ENCODE measurements around the gene ADAP2.

Gene ADAP2

GRCh38 chr17:30939051-30939689 lies 17.4 kb downstream of the ADAP2 start:
- DNase-seq (ENCODE audit: insufficient read length) (peak; percentile 48), FAIRE-seq (peak; percentile 17)
- TF ChIP-seq POLR2AphosphoS5 (IDR thresholded peaks at IDR 0.05; ENCODE audit: low read depth, low read length), result no peak
- TF ChIP-seq TAF1 (IDR thresholded peaks at IDR 0.05; ENCODE audit: borderline replicate concordance, low read depth, low read length), result no peak
- TF ChIP-seq POLR2A (IDR thresholded peaks at IDR 0.05; ENCODE audit: low read depth, low read length), result no peak

GRCh38 chr17:30942308-30943079 lies 20.7 kb downstream of the ADAP2 start:
- TF ChIP-seq POLR2AphosphoS5 (IDR thresholded peaks at IDR 0.05; ENCODE audit: low read depth, low read length), result no peak
- no peak for TF ChIP-seq POLR2A (IDR thresholded peaks at IDR 0.05; ENCODE audit: low read depth, low read length)
- no peak for TF ChIP-seq TAF1 (IDR thresholded peaks at IDR 0.05; ENCODE audit: borderline replicate concordance, low read depth, low read length)
- DNase-seq (ENCODE audit: insufficient read length) (no peak), FAIRE-seq (no peak)

- no peak for DNase-seq (ENCODE audit: insufficient read length)
- TF ChIP-seq POLR2AphosphoS5 (IDR thresholded peaks at IDR 0.05; ENCODE audit: low read depth, low read length) (no peak), TAF1 (IDR thresholded peaks at IDR 0.05; ENCODE audit: borderline replicate concordance, low read depth, low read length) (no peak), POLR2A (IDR thresholded peaks at IDR 0.05; ENCODE audit: low read depth, low read length) (no peak)
- no peak for FAIRE-seq
Observed at GRCh38 chr17:30947796-30948195, 26.1 kb downstream of the ADAP2 start.

- TF ChIP-seq POLR2A (IDR thresholded peaks at IDR 0.05; ENCODE audit: low read depth, low read length) (no peak), POLR2AphosphoS5 (IDR thresholded peaks at IDR 0.05; ENCODE audit: low read depth, low read length) (no peak), TAF1 (IDR thresholded peaks at IDR 0.05; ENCODE audit: borderline replicate concordance, low read depth, low read length) (no peak)
- no peak for FAIRE-seq
- no peak for DNase-seq (ENCODE audit: insufficient read length)
Observed at GRCh38 chr17:30950189-30950588, 28.4 kb downstream of the ADAP2 start.

- TF ChIP-seq POLR2AphosphoS5 (IDR thresholded peaks at IDR 0.05; ENCODE audit: low read depth, low read length) (no peak), TAF1 (IDR thresholded peaks at IDR 0.05; ENCODE audit: borderline replicate concordance, low read depth, low read length) (no peak), POLR2A (IDR thresholded peaks at IDR 0.05; ENCODE audit: low read depth, low read length) (no peak)
- no peak for DNase-seq (ENCODE audit: insufficient read length)
- FAIRE-seq, result no peak
Observed at GRCh38 chr17:30950669-30951399, 29.1 kb downstream of the ADAP2 start.

GRCh38 chr17:30952638-30953393 lies 31.1 kb downstream of the ADAP2 start:
- no peak for DNase-seq (ENCODE audit: insufficient read length)
- peak; percentile 65 for FAIRE-seq
- TF ChIP-seq POLR2A (IDR thresholded peaks at IDR 0.05; ENCODE audit: low read depth, low read length) (no peak), POLR2AphosphoS5 (IDR thresholded peaks at IDR 0.05; ENCODE audit: low read depth, low read length) (no peak), TAF1 (IDR thresholded peaks at IDR 0.05; ENCODE audit: borderline replicate concordance, low read depth, low read length) (no peak)

GRCh38 chr17:30954046-30954830 lies 32.5 kb downstream of the ADAP2 start:
- TF ChIP-seq POLR2A (IDR thresholded peaks at IDR 0.05; ENCODE audit: low read depth, low read length) (no peak), POLR2AphosphoS5 (IDR thresholded peaks at IDR 0.05; ENCODE audit: low read depth, low read length) (no peak)
- FAIRE-seq, result no peak
- no peak for DNase-seq (ENCODE audit: insufficient read length)

- DNase-seq (ENCODE audit: insufficient read length), result no peak
- FAIRE-seq, result no peak
- TF ChIP-seq POLR2AphosphoS5 (IDR thresholded peaks at IDR 0.05; ENCODE audit: low read depth, low read length) (no peak), TAF1 (IDR thresholded peaks at IDR 0.05; ENCODE audit: borderline replicate concordance, low read depth, low read length) (no peak), POLR2A (IDR thresholded peaks at IDR 0.05; ENCODE audit: low read depth, low read length) (no peak)
Observed at GRCh38 chr17:30956764-30957374, 35.1 kb downstream of the ADAP2 start.

- no peak for DNase-seq (ENCODE audit: insufficient read length)
- no peak for FAIRE-seq
- TF ChIP-seq TAF1 (IDR thresholded peaks at IDR 0.05; ENCODE audit: borderline replicate concordance, low read depth, low read length), result no peak
- no peak for TF ChIP-seq POLR2A (IDR thresholded peaks at IDR 0.05; ENCODE audit: low read depth, low read length)
- TF ChIP-seq POLR2AphosphoS5 (IDR thresholded peaks at IDR 0.05; ENCODE audit: low read depth, low read length), result no peak
Observed at GRCh38 chr17:30957741-30958140, 36.0 kb downstream of the ADAP2 start.

GRCh38 chr17:30958187-30958586 lies 36.4 kb downstream of the ADAP2 start:
- DNase-seq (ENCODE audit: insufficient read length) (no peak), FAIRE-seq (peak; percentile 74)
- no peak for TF ChIP-seq TAF1 (IDR thresholded peaks at IDR 0.05; ENCODE audit: borderline replicate concordance, low read depth, low read length)
- no peak for TF ChIP-seq POLR2AphosphoS5 (IDR thresholded peaks at IDR 0.05; ENCODE audit: low read depth, low read length)
- no peak for TF ChIP-seq POLR2A (IDR thresholded peaks at IDR 0.05; ENCODE audit: low read depth, low read length)
